Right lobe of liver (tissue), 4 donors: ENCODE results near the gene NPY2R.

ENCODE experiments used
- POLR2A ChIP-seq: fragments of 450-650 bp; IDR thresholded peaks from one replicate; pipeline ENCODE4 v1.6.1; 2017; ENCODE audit warnings: antibody characterized with exemption, mild to moderate bottlenecking
- TF ChIP-seq, protein P1 (sequence below), 4 donors: fragments of 200-600 bp in 3 of 4; fragments of 450-650 bp in 1 of 4; IDR thresholded peaks; one replicate each; pipeline versions ENCODE4 v1.5.1 to v1.8.0; 2016 to 2022; ENCODE audit warnings: antibody characterized with exemption in 4 of 4, mild to moderate bottlenecking in 2 of 4
- donor health status: DM: no; HTN: no; CAD: no.
- donor health status: DM: no; HTN: no; CAD: no.
- donor health status: DM: no; HTN: yes; CAD: no.

DNA sequence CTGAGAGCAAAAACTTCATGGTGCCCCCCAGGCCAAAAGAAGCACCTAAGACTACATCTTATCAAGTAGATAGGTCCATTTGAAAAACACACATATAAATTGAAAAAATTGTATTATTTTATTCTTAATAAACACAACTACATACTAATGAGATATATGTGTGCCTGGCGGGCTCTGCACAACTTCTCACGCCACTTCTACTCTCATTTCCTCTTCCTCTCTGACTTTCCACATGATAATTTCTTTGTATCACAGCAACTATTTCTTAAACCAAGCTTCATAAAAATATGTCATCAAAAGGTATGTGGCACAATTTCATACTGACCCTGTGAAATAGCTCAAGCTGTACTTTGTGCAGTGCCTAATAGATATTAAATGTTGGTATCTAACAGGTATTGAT is 10.7 kb upstream of the NPY2R start:
- TF ChIP-seq, protein P1, sequence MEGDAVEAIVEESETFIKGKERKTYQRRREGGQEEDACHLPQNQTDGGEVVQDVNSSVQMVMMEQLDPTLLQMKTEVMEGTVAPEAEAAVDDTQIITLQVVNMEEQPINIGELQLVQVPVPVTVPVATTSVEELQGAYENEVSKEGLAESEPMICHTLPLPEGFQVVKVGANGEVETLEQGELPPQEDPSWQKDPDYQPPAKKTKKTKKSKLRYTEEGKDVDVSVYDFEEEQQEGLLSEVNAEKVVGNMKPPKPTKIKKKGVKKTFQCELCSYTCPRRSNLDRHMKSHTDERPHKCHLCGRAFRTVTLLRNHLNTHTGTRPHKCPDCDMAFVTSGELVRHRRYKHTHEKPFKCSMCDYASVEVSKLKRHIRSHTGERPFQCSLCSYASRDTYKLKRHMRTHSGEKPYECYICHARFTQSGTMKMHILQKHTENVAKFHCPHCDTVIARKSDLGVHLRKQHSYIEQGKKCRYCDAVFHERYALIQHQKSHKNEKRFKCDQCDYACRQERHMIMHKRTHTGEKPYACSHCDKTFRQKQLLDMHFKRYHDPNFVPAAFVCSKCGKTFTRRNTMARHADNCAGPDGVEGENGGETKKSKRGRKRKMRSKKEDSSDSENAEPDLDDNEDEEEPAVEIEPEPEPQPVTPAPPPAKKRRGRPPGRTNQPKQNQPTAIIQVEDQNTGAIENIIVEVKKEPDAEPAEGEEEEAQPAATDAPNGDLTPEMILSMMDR (IDR thresholded peaks at IDR 0.05): no peak
- TF ChIP-seq POLR2A: no peak
